ENCODE results near the gene IGFBP2. TPM values are rescaled to one million over a fixed set of nuclear protein-coding genes. Genes with fewer than 3 reads are reported as not detected.

IGFBP2 gene
- total RNA-seq (100 to 1,000 TPM in 6 of 10 donors, 10 to 100 TPM in 4; 26.0 to 361 (median 109) TPM), polyA plus RNA-seq (100 to 1,000 TPM in 1 of 2 donors, 10 to 100 TPM in 1; 75.4 to 171 TPM)
- long read RNA-seq, donor 1, transcript IGFBP2-201 (4 exons, 1,439 nt): major isoform, 92 of 100 reads
- long read RNA-seq, donor 1, partial matches to known transcripts: 0 of 100 reads
- long read RNA-seq, donor 1, other reads (novel, unspliced or antisense): 8 of 100 reads
- long read RNA-seq, donor 2, transcript IGFBP2-201 (4 exons, 1,439 nt): major isoform, 267 of 299 reads
- long read RNA-seq, donor 2, partial matches to known transcripts: 26 of 299 reads
- long read RNA-seq, donor 2, other reads (novel, unspliced or antisense): 6 of 299 reads
- long read RNA-seq, donor 3: 0 reads

DNA sequence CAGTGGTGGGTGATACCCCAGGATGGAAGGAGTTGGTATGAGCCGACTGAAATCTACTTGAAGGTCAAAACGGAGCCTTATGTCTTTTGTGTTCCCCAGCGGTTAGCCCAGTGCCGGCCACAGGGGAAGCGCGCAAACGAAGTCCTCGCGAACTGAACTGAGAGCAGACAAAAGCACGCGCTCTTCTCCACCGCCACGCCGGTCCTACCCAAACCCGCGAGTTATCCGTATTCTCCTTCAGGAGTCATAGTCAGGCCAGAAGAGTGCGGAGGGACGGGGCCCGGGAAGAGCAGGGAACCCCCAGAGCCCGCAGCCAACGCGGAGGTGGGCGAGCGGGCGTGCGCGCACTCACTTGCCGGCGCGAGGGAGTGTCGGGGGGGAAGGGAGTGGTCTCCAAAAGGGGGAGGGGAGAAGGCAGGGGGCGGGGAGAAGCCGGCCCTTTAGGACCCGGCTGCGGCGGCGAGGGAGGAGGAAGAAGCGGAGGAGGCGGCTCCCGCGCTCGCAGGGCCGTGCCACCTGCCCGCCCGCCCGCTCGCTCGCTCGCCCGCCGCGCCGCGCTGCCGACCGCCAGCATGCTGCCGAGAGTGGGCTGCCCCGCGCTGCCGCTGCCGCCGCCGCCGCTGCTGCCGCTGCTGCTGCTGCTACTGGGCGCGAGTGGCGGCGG, at the start of gene IGFBP2:
IGFBP2 (plus strand) TSS at position 469 of the 664 bp plus-strand sequence; CDS start at position 573, 104 bp downstream.
- no peaks in the 10 kb centered on the region for H3K9me3 ChIP-seq
- no peaks in the 10 kb centered on the region for H3K36me3 ChIP-seq

GRCh38 chr2:216583606-216584005, 49.6 kb upstream of the IGFBP2 start:
- no peak overlapping the region for H3K27ac ChIP-seq
- intact Hi-C loops (cut with DNase I): no loop called here
- DNase-seq: no peak

More for the DNA sequence above, at the start of gene IGFBP2:
- ATAC-seq: peak; percentile 41 to 76 (median 60)
- H3K27ac ChIP-seq: peak within 1 kb of the TSS in 8 of 10 donors; percentile 10 to 74 (median 56)
- intact Hi-C loops (cut with DNase I): loop anchor here in 1 of 10 donors (10.0 kb wide), 1 partner anchor 58 kb away; no protein-coding TSS in a partner anchor
- WGBS, 2 donors: 0 to 1% methylated on average over 45 to 63 of the region's 70 CpGs
- peak within 1 kb of the TSS; percentile 56 to 81 (median 68) for H3K4me3 ChIP-seq
- TF ChIP-seq, protein P1, sequence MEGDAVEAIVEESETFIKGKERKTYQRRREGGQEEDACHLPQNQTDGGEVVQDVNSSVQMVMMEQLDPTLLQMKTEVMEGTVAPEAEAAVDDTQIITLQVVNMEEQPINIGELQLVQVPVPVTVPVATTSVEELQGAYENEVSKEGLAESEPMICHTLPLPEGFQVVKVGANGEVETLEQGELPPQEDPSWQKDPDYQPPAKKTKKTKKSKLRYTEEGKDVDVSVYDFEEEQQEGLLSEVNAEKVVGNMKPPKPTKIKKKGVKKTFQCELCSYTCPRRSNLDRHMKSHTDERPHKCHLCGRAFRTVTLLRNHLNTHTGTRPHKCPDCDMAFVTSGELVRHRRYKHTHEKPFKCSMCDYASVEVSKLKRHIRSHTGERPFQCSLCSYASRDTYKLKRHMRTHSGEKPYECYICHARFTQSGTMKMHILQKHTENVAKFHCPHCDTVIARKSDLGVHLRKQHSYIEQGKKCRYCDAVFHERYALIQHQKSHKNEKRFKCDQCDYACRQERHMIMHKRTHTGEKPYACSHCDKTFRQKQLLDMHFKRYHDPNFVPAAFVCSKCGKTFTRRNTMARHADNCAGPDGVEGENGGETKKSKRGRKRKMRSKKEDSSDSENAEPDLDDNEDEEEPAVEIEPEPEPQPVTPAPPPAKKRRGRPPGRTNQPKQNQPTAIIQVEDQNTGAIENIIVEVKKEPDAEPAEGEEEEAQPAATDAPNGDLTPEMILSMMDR (IDR thresholded peaks at IDR 0.05): no peak
- peaks cover 0 to 51% (median 30%) of the 10 kb centered on the region in 9 donors for H3K4me1 ChIP-seq
- peaks cover 0 to 42% (median 0%) of the 10 kb centered on the region in 7 donors for H3K27me3 ChIP-seq
- peak; percentile 48 to 61 for DNase-seq

GRCh38 chr2:216584112-216584511, 49.1 kb upstream of the IGFBP2 start:
- intact Hi-C loops (cut with DNase I): no loop called here
- Histone ChIP-seq H3K4me1 (peaks cover 0 to 20% (median 6%) of the 10 kb centered on the region in 9 donors), H3K27me3 (no peaks in the 10 kb centered on the region), H3K4me3 (no peak overlapping the region), H3K27ac (no peak overlapping the region), H3K9me3 (peaks cover 0 to 4% (median 0%) of the 10 kb centered on the region in 11 donors), H3K36me3 (no peaks in the 10 kb centered on the region)
- no peak for DNase-seq
- peak in 3 of 8 donors; percentile 14 to 38 (median 30) for ATAC-seq
- TF ChIP-seq, protein P1 (IDR thresholded peaks at IDR 0.05): no peak
- 76 to 86% methylated on average over 8 of the region's 8 CpGs for WGBS, 2 donors

More at GRCh38 chr2:216583606-216584005, 49.6 kb upstream of the IGFBP2 start:
- TF ChIP-seq, protein P1 (IDR thresholded peaks at IDR 0.05): no peak
- peaks cover 0 to 4% (median 0%) of the 10 kb centered on the region in 11 donors for H3K9me3 ChIP-seq
- 80 to 81% methylated on average over 5 of the region's 5 CpGs for WGBS, 2 donors
- no peak overlapping the region for H3K4me3 ChIP-seq
- H3K4me1 ChIP-seq: peaks cover 0 to 20% (median 6%) of the 10 kb centered on the region in 9 donors
- H3K27me3 ChIP-seq: no peaks in the 10 kb centered on the region
- no peaks in the 10 kb centered on the region for H3K36me3 ChIP-seq
- ATAC-seq: no peak

- intact Hi-C loops (cut with DNase I): no loop called here
- DNase-seq: no peak
- no peak for ATAC-seq
- no peak overlapping the region for H3K4me3 ChIP-seq
- H3K27ac ChIP-seq: no peak overlapping the region
- whole genome bisulfite sequencing, 2 donors: 98 to 100% methylated on average over 1 of the region's 1 CpG
- H3K27me3 ChIP-seq: no peaks in the 10 kb centered on the region
- TF ChIP-seq, protein P1 (IDR thresholded peaks at IDR 0.05): no peak
- H3K9me3 ChIP-seq: peaks cover 0 to 4% (median 0%) of the 10 kb centered on the region in 11 donors
- no peaks in the 10 kb centered on the region for H3K36me3 ChIP-seq
- H3K4me1 ChIP-seq: peaks cover 0 to 26% (median 10%) of the 10 kb centered on the region in 9 donors
Observed at GRCh38 chr2:216585441-216585840, 47.8 kb upstream of the IGFBP2 start.
